ENCODE measurements around the gene GBGT1.
"Not testable (repeated sequence)": the region's sequence is repeated elsewhere in the genome, so short reads cannot be mapped to it uniquely, and the experiment has no call there.

GBGT1 gene

DNA sequence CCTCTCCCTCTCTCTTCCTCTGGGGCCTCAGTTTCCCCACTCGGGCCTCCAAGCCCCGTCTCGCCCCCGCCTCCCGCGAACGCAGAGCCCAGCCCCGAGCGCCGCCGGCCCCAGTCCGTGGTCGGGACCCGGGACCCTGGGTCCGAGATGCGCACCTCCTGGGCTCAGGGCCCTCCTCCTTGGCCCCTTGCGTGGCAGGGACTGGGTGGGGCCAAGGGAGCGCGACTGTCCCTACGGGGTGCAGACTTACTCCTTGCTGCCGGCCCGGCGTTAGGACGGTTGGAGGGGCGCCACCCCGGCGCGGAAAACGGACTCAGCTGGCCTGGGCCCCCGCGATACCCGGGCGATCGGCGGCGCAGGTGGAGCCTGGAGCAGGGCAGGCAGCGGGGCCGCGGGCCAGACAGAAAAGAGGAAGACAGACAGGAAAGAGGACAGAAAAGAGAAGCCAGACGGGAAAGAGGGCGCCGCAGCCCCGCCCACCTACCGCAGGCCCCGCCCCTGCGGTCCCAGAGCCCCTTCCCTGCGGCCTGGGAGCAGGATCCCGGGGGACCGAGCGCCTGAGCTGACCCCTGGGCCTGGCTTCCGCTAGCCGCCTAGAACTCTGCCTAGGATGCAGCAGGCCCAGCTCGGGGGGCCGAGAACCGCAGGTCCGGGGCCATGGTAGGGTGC lies at the start of gene GBGT1:
TSS of gene GBGT1 (minus strand) at position 411 of the 669 bp plus-strand sequence. CDS start 1,502 bp downstream, outside the sequence.
- peak; percentile 67 for DNase-seq

DNA sequence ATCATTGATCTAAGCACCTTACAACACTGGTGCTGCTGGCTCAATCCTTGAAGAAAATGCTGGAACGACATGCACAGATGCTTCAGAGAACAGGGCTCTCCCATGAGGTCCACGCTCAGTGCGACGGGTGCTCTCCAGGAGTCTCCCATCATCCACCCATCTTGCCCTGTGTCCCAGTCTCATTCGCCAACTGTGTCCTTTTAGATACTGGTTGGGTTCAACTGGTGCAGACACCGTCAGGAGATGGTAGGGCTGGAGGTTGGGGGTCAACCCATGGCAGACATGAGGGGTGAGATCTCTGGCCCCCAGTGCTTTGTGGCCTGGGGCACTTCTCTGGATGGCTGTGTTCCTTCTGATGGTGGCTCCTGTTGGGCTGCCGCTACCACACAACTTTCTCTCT lies 46.9 kb upstream of the GBGT1 start:
- DNase-seq, result no peak

GRCh38 chr9:133210202-133210532 lies 46.5 kb upstream of the GBGT1 start:
- DNase-seq, result no peak

DNA sequence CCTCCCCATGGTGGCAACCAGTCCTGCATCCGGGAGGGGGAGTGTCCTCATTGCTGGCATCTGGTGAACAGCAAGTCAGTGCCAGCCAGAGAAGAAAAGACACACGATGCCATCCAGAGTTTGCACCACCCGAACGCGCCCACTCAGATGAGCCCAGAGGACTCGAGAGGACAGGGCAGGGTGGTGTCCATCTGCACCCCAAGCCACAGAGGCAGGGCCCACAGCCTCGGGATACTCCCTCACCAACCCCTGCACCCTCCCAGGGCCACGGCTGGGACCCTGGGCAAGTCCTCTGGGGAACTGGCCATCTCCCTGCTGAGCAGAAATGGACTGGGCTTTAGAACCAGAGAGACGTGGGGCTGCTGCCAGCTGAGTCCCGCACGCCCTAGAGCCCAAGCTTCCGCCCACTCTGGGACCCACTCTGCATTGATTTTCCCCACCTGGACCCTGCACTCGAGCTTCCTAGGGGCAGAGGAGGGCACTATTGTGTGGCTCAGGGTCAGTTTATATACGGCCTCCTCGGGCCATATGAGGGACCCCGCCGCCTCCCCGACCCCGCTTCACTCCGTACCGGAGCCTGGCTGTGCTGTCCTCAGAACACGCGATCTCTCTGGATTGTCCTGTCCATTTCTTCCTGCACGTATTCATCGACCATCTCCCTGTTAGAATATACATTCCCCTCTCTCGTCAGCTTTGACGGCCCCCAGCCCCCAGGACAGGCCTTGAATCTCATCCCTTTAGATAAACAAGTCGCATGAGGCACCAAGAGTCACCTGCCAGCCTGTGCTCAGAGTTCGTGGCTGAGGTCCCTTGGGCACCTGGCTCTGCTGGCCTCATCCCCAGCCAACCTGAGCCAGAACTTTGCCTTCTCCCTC lies 45.9 kb upstream of the GBGT1 start:
- not testable (repeated sequence) for DNase-seq

DNA sequence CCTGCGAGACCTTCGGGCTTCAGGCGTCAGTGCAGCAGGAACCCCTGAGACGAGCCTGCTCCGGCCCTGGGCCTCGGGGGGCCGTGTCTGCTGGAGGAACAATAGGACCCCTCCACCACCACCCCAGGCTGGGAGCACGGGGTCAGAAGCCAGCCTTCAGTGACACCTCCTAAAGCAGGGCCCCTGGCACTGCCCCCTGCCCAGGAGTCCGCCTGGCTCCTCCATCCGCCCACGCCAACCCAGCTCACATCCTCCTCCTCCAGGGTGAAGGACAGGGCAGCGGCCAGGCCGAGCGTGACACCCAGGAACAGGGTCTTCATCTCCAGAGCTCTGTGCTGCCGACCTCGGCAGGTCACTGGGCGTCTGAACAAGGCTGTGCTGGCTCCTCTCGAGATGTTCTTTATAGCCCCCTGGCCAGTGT lies 45.2 kb upstream of the GBGT1 start, which contains the start of gene OBP2B:
TSS of gene OBP2B (minus strand) at position 371 of the 421 bp plus-strand sequence. CDS start at position 320, 51 bp downstream.
- not testable (repeated sequence) for DNase-seq

GRCh38 chr9:133208171-133208879 lies 44.6 kb upstream of the GBGT1 start:
- not testable (repeated sequence) for DNase-seq

DNA sequence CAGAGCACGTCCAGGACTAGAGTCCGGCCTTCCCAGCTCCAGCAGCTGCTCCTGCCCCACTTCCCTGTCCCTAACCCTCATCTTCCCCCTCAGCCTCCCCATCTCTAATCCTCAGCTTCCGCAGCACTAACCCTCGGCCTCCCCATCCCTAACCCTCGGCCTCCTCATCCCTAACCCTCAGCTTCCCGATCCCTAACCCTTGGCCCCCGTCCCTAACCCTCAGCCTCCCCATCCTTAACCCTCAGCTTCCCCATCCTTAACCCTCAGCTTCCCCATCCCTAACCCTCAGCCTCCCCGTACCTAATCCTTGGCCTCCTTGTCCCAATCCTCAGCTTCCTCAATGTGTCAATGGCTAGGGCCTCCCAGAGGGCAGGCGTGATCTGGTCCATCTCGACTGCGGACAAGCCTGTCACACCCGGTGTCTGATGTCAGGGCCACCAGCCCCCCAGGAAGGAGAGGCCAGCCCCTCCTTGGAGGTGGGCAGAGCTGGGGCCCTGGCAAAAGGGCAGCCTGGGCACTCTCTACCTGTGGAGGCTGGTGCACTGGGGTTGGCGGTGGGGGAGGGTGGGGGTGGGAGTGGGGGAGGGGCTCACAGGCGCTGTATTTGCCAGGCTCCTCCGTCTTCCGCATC lies 43.9 kb upstream of the GBGT1 start:
- DNase-seq, result no peak

DNA sequence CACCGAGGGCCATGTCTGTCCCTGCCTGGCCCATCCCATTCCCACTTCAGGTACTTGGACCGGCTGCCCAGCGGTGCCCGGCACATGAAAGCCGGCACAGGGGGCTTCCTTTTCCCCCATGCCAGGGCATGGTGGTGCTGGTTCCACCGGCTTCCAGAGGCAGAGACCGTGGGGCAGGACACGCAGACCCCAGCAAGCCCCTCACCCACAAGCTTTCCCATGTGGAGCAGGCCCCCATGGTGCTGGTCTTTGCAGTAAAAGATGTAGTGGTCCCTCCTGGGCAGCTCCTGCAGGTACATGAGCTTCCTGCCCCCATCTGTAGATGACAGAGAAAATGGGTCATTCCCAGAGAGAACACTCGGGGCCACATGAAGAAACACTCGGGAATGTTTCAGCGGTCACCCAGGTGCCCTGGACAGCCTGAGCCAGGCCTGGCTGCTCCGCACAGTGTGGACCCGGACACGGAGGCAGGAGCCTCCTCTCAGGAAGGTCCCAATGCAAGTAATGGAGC lies 43.4 kb upstream of the GBGT1 start:
- DNase-seq, result no peak

- no peak for DNase-seq
Measured at GRCh38 chr9:133205996-133206931, 42.5 kb upstream of the GBGT1 start.

DNA sequence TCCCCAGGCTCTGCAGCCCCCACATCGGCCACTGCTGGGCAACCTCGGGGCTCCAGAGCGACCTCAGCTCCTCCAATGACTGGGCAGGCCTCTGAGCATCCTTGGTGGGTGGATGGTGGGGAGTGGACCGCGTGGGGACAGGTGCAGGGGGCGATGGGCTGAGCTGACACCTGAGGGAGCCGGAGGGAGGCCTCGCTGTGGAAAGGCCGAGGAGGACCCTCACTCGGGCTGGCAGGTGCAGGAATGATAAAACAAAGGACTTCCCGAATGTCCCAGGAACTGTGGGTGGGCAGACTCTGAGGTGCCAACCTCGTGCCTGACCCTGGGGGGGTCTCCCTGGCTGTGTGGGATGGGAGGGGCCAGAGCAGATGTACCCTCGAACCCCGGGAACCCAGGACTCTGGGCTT lies 41.8 kb upstream of the GBGT1 start:
- DNase-seq, result not testable (repeated sequence)

- no peak for DNase-seq
Measured at GRCh38 chr9:133204993-133205336, 41.3 kb upstream of the GBGT1 start.

DNA sequence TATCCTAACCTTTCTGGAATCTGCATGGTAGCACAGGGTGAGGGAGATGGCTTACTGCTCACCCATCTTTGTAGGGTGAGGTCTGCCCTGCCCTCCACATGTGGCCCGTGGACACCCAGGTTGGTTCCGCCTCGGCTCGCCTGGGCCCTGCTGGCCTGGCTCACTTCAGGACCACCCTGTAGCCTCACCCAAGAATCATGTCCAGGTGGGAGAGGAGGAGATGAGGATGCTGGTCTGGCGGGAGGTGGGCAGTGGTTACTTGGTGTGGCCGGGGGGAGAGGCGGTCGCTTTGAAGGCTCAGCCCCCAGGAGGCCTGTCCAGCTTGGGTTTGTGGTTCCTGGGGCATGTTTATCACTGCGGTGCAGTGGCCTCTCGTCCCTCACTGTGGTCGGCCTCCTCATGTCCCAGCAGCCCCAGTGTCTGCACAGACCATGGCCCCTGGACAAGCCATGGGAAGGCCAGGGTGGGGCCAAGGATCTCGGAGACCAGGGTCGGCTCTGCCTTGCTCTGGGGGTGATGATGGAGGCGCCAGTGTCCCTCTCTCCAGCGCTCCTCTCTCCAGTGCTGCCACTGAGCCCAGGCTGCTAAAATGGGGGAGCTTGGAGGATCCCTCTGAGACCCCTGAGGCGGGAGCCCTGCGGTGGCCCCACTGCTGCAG lies 40.8 kb upstream of the GBGT1 start:
- DNase-seq, result no peak

DNA sequence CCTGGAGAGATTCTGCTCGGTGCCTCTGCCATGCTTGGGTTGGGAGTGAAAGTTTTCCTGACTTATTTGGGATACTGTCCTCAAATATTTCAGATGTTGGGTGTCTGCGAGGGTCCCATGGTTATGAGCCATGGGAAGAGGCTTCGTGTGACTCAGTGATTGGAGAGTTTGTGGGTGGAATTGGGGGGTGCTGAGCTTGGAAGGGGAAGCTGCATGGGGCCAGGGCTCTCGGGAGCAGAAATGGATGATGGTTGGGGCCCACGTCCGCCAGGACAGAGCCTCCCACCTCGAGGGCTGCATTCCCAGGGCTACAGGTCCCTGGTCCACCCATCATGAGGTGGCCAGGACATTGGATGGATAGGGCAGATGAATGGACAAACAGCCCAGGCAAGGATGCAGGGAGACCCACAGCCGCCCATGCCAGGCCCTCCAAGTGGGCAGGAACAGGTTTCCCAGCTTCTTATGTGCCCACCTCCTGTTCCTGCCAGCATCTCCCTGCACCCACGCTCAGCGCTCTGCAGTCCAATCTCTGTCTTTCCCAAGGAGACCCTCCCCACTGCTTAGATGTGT lies 39.9 kb upstream of the GBGT1 start:
- no peak for DNase-seq

DNA sequence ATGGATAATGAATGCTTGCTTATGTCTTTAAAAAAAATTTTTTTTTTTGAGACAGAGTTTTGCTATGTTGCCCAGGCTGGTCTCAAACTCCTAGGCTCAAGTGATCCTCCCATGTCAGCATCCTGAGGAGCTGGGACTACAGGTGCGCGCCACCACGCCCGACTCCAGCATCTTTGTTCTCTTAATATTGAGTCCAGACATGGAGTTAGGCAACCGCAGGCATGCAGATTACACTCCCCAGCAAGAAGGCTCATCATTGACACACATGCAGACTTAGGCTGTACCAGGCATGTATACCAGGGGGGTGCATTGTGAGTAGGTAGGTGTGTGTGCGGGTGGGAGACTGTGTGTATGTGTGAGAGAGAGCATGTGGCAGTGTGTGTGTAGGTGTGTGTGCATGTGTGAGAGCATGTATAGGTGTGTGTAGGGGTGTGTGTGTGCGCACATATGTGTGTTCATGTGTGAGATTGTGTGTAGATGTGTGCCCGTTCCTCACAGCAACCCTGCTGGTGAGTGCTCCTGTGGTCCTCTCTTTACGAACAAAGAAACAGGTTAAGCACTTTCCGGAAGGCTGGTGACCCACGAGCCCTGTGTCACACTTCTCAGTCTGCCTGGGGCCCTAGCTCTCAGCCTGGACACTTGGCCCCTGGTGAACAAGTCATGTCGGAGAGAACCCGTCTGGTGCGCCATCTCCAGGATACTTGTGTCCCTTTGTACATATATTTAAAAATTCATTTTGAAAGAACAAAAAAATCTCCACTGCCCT lies 39.2 kb upstream of the GBGT1 start:
- DNase-seq, result no peak

DNA sequence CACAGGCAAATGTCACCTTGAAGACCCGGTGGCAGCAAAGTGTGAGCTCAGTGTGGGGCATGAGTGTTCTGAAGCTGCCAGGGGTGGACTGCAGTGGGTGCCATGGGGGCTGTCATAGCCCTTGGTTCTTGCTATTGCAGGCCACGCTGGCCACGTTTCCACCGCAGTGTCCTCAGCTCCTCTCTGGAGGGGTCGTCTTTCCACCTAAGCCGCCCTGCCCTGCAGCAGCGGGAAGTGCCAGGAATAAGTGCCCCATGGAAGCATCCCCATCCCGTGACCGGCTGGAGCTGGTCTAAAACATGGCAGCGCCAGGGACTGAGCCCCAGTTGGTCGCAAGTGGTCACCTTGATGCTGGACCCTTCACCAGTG lies 38.4 kb upstream of the GBGT1 start:
- no peak for DNase-seq

GRCh38 chr9:133201424-133202144 lies 37.9 kb upstream of the GBGT1 start:
- no peak for DNase-seq

DNA sequence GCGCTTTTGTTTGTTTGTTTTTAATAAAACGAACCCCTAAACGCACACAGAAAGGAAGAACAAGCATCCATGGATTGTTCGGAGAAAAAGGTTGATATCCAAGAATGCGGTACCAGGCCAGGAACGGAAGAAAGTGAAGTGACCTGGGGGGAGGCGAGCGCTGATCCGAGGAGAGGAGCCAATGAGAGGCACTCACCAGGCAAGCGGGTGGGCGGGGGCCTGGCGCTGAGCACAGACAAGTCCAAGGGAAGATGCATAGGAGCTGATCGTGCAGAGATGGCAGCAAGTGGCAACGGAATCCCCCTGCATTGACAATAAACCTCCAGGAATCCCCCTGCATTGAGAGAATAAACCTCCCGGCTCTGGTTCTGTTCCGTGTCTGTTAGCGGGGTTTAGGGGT lies 36.9 kb upstream of the GBGT1 start:
- no peak for DNase-seq

DNA sequence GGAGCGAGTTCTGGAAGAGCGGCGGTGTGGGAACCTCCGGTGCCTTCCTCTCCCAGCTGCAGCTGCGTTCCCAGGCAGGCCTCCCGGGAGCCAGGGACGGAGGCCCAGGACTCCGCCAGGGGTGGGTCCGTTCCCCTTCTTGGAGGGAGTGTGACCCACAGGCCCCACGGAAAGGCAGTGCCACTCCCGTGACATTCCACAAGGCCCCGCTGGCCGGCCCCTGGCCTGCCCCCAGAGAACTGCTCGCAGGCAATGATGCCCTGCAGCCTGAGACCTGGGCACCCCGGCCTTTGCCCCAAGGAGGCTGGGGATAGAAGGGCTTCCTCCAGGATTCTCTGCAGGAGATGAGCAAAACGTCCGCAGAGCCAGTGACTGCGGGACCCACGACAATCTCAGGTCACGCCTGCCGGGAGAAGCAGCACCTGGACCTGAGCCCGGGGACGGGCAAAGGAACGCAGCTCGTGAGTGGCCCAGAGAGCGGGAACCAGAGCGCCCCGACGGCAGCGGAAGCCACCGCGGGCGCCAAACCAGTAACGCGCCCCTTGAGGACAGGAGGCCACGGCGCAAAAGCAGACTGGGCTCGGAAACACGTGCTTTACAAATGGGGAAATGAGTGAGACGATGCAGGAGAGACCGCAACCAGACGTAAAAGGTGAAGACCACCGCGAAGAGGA lies 36.1 kb upstream of the GBGT1 start:
- no peak for DNase-seq

DNA sequence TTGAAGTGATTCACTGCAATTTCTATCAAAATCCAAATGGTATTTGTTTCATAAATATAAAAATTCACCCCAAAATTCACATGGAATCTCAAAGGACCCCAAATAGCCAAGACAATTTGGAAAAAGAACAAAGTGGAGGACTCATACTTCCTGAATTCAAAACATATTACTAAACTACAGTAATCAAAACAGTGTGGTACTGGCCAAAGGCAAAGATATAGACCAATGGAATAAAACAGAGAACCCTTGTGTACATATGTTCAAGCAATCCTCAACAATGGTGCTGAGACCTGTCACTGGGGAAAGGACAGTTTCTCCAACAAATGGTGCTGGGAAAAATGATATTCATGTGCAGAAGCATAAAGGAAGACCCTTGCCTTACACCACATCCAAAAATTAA lies 31.3 kb upstream of the GBGT1 start:
- no peak for DNase-seq
